PC-9 (cell line): Measurements from ENCODE around the gene HSD17B8.

Experiments
- EZH2 ChIP-seq: fragments of 200-600 bp; sonication (generic); IDR thresholded peaks from 2 replicates; pipeline ENCODE4 v1.8.0; 2017; ENCODE audit warnings: antibody characterized with exemption, low read depth
- TF ChIP-seq, protein P1 (sequence below): fragments of 200-600 bp; sonication (generic); conservative IDR thresholded peaks from 2 replicates; pipeline ENCODE4 v1.6.1; 2017; ENCODE audit warnings: mixed run types, antibody characterized with exemption, mild to moderate bottlenecking, moderate library complexity

DNA sequence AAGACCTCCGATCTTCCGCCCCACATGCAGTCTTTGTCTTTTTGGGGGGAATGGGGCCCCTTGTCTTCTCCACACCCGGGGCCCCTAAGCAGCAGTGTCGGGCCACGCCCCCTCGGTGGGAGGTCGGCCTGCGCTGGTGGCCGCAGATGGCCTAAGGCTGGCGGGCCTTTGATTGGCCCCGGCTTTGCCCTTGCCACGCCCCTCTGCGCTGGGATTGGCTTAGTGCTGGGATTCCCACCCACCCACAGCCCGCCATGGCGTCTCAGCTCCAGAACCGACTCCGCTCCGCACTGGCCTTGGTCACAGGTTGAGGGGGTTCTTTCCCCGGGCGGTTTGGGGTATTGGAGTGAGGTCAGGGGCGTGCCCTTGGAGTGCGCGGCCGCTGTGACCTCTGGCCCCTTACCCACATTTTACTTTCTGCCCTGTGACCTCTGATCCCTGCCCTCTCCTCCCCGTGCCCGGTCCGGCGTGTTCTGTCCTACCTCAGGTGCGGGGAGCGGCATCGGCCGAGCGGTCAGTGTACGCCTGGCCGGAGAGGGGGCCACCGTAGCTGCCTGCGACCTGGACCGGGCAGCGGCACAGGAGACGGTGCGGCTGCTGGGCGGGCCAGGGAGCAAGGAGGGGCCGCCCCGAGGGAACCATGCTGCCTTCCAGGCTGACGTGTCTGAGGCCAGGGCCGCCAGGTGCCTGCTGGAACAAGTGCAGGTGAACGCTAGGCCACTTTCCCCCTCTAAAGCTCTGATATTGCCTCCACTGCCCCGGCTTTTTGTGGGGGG is at the start of gene HSD17B8:
- TF ChIP-seq, protein P1, sequence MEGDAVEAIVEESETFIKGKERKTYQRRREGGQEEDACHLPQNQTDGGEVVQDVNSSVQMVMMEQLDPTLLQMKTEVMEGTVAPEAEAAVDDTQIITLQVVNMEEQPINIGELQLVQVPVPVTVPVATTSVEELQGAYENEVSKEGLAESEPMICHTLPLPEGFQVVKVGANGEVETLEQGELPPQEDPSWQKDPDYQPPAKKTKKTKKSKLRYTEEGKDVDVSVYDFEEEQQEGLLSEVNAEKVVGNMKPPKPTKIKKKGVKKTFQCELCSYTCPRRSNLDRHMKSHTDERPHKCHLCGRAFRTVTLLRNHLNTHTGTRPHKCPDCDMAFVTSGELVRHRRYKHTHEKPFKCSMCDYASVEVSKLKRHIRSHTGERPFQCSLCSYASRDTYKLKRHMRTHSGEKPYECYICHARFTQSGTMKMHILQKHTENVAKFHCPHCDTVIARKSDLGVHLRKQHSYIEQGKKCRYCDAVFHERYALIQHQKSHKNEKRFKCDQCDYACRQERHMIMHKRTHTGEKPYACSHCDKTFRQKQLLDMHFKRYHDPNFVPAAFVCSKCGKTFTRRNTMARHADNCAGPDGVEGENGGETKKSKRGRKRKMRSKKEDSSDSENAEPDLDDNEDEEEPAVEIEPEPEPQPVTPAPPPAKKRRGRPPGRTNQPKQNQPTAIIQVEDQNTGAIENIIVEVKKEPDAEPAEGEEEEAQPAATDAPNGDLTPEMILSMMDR, result no peak
- TF ChIP-seq EZH2, result no peak
